Naive B cell (primary cell): Measurements from ENCODE around the gene IFITM1. TPM values are rescaled to one million over a fixed set of nuclear protein-coding genes. Genes with fewer than 3 reads are reported as not detected.
"Not testable (repeated sequence)": the region's sequence is repeated elsewhere in the genome, so short reads cannot be mapped to it uniquely, and the experiment has no call there.

ENCODE experiments used
- ATAC-seq, 2 donors: fragments of 150-1000 bp; cut with Tn5 transposase; 2 replicates each; pipeline ENCODE4 v1.10.0; 2021; ENCODE audit warnings: low read depth in 2 of 2, mild to moderate bottlenecking in 2 of 2, moderate library complexity in 2 of 2
- DNase-seq: peaks from one replicate; pipeline ENCODE4 v3.0.0; 2022
- H3K27ac Mint-ChIP-seq, 6 donors: one replicate each; pipeline ENCODE4 v1.8.0; 2020 to 2022; ENCODE audit warnings: mild to moderate bottlenecking in 6 of 6, mixed read lengths in 6 of 6, moderate library complexity in 5 of 6, inconsistent platforms in 2 of 6
- H3K27me3 Mint-ChIP-seq, 3 donors: one replicate each; pipeline ENCODE4 v1.8.0; 2021 to 2022; ENCODE audit warnings: mixed read lengths in 3 of 3, mild to moderate bottlenecking in 1 of 3
- H3K36me3 Mint-ChIP-seq, 2 donors: one replicate each; pipeline ENCODE4 v1.8.0; 2020 to 2022; ENCODE audit warnings: mixed read lengths in 2 of 2, inconsistent platforms in 1 of 2, mild to moderate bottlenecking in 1 of 2
- H3K4me1 Mint-ChIP-seq, 3 donors: one replicate each; pipeline ENCODE4 v1.8.0; 2020 to 2022; ENCODE audit warnings: mixed read lengths in 3 of 3, inconsistent platforms in 1 of 3, mild to moderate bottlenecking in 1 of 3, moderate library complexity in 1 of 3
- H3K4me3 Mint-ChIP-seq, 8 donors: one replicate each; pipeline ENCODE4 v1.8.0; 2020 to 2022; ENCODE audit warnings: mild to moderate bottlenecking in 8 of 8, mixed read lengths in 8 of 8, moderate library complexity in 8 of 8, inconsistent platforms in 2 of 8
- H3K9me3 Mint-ChIP-seq, 7 donors: one replicate each; pipeline ENCODE4 v1.8.0; 2020 to 2022; ENCODE audit warnings: mixed read lengths in 7 of 7, mild to moderate bottlenecking in 5 of 7, inconsistent platforms in 2 of 7, moderate library complexity in 1 of 7
- polyA plus RNA-seq, 6 donors: library from polyadenylated mRNA; unstranded; fragments of 300-500 nt; fragmentation: Illumina TruSeq; gene quantifications; one replicate each; pipeline ENCODE4 v1.2.3, GENCODE V29; 2021; ENCODE audit warnings: low read depth in 6 of 6

IFITM1 gene
- 100 to 1,000 TPM; 152 to 299 (median 164) TPM for polyA plus RNA-seq

DNA sequence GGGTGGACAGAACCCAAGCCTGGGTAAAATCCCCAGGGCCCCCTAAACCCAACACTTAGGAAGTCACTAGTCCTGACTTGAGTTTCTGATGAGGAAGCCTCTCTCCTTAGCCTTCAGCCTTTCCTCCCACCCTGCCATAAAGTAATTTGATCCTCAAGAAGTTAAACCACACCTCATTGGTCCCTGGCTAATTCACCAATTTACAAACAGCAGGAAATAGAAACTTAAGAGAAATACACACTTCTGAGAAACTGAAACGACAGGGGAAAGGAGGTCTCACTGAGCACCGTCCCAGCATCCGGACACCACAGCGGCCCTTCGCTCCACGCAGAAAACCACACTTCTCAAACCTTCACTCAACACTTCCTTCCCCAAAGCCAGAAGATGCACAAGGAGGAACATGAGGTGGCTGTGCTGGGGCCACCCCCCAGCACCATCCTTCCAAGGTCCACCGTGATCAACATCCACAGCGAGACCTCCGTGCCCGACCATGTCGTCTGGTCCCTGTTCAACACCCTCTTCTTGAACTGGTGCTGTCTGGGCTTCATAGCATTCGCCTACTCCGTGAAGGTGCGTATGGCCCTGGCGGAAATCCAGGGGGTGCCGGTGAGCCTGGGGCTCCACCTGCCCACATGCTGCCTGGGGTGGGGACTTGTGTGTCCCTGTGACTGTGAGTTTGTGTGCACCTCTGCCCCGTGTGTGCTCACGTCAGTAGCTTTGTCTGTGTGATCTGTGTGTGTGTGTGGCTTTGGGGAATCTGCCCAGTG lies at the start of gene IFITM1:
TSS of gene IFITM1 (plus strand) at position 254 of the 767 bp plus-strand sequence. CDS start at position 385, 131 bp downstream.
- peak within 1 kb of the TSS; percentile 88 to 96 (median 93) for H3K4me3 Mint-ChIP-seq
- H3K4me1 Mint-ChIP-seq, result peaks cover 30 to 65% (median 41%) of the 10 kb centered on the region in 3 donors
- H3K36me3 Mint-ChIP-seq, result no peaks in the 10 kb centered on the region
- ATAC-seq (peak; percentile 59 to 63), DNase-seq (peak; percentile 67)
- H3K27ac Mint-ChIP-seq, result peak within 1 kb of the TSS; percentile 86 to 98 (median 96)
- no peaks in the 10 kb centered on the region for H3K27me3 Mint-ChIP-seq
- H3K9me3 Mint-ChIP-seq, result no peaks in the 10 kb centered on the region

- no peaks in the 10 kb centered on the region for H3K27me3 Mint-ChIP-seq
- peaks cover 0 to 4% (median 0%) of the 10 kb centered on the region in 7 donors for H3K9me3 Mint-ChIP-seq
- no peaks in the 10 kb centered on the region for H3K36me3 Mint-ChIP-seq
- DNase-seq (peak; percentile 36), ATAC-seq (no peak)
- H3K4me1 Mint-ChIP-seq, result peaks cover 14 to 37% (median 37%) of the 10 kb centered on the region in 3 donors
- H3K4me3 Mint-ChIP-seq, result peak overlapping the region; percentile 75 to 89 (median 83)
- peak overlapping the region; percentile 56 to 98 (median 96) for H3K27ac Mint-ChIP-seq
Observed at GRCh38 chr11:266676-267439, 47.0 kb upstream of the IFITM1 start.

DNA sequence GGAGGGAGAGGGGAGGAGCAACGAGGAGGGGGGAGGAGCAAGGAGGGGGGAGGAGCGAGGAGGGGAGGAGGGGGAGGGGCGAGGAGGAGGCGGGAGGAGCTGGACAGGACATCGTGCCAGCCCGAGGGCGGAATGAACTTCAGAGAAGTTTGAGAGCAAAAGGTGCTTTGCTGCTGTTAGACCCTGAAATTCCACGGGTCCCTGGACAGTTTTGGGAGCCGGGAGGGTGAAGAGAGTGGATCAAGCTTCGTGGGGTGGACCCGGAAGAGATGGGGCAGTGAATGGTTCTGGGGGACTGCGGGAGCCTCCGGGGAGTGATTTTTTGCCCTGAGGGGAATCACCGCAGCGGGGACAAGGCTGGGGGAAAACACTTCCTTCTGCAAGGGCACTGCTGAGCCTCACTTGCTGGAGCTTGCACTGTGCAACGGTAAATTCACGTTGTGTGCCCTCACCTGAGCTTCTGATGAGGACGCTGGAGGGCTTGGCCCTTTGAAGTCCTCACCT lies 46.3 kb upstream of the IFITM1 start:
- Mint-ChIP-seq H3K27me3 (no peaks in the 10 kb centered on the region), H3K4me1 (peaks cover 14 to 38% (median 37%) of the 10 kb centered on the region in 3 donors), H3K4me3 (peak overlapping the region; percentile 81 to 97 (median 92)), H3K9me3 (peaks cover 0 to 2% (median 0%) of the 10 kb centered on the region in 7 donors), H3K27ac (peak overlapping the region; percentile 96 to 100 (median 98)), H3K36me3 (no peaks in the 10 kb centered on the region)
- DNase-seq (peak; percentile 72), ATAC-seq (peak; percentile 22 to 32)

DNA sequence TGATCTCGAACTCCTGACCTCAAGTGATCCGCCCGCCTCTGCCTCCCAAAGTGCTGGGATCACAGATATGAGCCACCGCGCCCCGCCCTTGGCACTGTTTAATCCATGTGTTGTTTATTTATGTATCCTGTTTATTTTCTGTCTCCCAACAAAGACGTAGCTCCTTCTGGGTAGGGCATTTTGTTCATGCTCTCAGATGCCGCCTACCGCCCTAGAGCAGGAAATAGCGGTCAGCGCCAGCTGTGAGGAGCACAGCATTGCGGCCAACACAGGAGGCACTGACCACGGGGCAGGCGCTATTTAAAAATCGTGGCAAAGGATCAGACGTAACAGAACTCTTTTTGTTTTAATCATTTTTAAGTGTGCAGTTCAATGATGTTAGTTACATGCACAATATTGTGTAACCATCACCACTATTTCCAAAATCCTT lies 45.1 kb upstream of the IFITM1 start:
- not testable (repeated sequence) for H3K36me3 Mint-ChIP-seq, DNase-seq, H3K9me3 Mint-ChIP-seq, H3K27me3 Mint-ChIP-seq
- Mint-ChIP-seq H3K4me1 (peaks cover 14 to 38% (median 37%) of the 10 kb centered on the region in 3 donors), H3K4me3 (peak overlapping the region; percentile 81 to 97 (median 92)), H3K27ac (peak overlapping the region; percentile 96 to 100 (median 98))
- ATAC-seq, result peak; percentile 14 to 21

DNA sequence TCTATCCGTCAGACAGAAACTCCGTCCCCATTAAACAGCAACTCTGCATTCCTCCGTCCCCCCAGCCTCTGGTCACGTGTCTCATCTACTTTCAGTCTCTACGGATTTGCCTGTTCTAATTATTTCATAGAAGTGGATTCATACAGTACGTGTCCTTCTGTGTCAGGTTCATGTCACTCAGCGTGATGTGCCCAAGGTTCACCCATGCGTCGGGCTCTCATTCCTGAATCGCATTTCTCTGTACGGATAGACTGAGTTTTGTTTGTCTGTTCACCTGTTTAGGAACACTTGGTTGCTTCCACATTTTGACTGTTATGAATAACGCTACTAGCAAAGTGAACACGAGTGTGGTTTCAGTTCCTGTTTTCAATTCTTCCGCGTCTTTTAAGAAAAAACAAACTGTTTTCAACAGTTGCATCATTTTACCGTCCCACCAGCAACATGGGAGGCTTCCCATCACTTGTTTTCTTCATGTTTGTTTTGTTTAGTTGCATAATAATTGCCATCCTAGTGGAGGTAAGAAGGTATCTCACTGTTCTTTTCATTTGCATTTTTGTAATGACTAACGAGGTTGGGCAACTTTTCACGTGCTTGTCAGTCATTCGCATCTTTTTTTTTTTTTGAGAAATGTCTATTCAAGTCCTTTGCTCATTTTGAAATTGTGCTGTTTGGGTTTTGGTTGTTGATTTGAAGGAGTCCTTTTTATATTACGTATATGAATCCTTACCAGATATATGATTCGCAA lies 44.5 kb upstream of the IFITM1 start:
- peaks cover 14 to 38% (median 37%) of the 10 kb centered on the region in 3 donors for H3K4me1 Mint-ChIP-seq
- peak overlapping the region; percentile 81 to 97 (median 92) for H3K4me3 Mint-ChIP-seq
- ATAC-seq, result peak; percentile 77 to 78
- no peaks in the 10 kb centered on the region for H3K36me3 Mint-ChIP-seq
- no peaks in the 10 kb centered on the region for H3K27me3 Mint-ChIP-seq
- H3K9me3 Mint-ChIP-seq, result peaks cover 0 to 2% (median 0%) of the 10 kb centered on the region in 7 donors
- peak; percentile 92 for DNase-seq
- peak overlapping the region; percentile 96 to 100 (median 98) for H3K27ac Mint-ChIP-seq

DNA sequence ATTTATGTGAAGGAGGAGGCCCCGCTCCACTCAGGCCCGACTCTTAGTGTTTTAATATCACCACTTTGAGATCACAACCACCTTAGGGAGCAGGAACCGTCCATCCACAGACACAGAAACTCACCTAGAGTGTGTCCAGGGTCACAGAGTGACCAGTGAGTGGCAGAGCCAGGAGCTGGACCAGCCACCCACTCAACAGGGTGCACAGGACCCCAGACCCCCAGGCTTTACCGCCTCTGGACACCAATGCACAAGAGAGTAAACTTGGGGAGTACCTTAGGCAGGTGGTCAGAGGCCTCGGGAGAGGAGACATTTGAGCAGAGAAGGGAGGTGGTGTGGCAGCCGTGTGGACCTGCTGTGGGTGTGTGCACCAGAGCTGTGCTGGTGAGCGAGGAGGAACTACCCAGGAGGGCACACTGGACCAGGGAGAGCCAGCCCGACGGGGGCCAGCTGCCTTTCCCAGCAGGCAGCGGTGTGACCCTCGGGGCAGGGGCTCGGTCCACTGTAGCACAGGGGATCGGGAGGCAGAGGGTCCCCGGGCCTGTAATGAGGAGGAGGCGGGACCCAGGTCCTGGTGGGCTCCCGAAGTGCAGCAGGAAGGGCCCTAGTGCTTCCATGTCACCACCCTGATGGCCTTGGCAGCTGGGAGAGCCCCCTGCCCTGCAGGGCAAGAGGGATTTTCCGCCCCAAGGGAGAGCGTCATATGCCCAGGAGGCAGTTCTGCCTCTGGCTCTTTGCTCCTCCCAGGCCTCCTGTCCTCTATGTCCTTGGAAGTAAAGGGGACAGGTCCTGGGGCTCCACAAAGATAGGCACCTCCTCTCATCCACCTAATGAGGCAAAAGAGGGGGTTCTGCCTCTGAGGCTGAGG lies 43.2 kb upstream of the IFITM1 start:
- no peaks in the 10 kb centered on the region for H3K27me3 Mint-ChIP-seq
- H3K9me3 Mint-ChIP-seq, result peaks cover 0 to 2% (median 0%) of the 10 kb centered on the region in 7 donors
- H3K4me1 Mint-ChIP-seq, result peaks cover 18 to 45% (median 42%) of the 10 kb centered on the region in 3 donors
- no peak for DNase-seq
- peak overlapping the region in 4 of 8 donors; percentile 34 to 94 (median 88) for H3K4me3 Mint-ChIP-seq
- H3K36me3 Mint-ChIP-seq, result no peaks in the 10 kb centered on the region
- peak overlapping the region in 5 of 6 donors; percentile 91 to 100 (median 97) for H3K27ac Mint-ChIP-seq
- ATAC-seq, result no peak

- Mint-ChIP-seq H3K4me3 (no peak overlapping the region), H3K27ac (peak overlapping the region in 1 of 6 donors; percentile 97), H3K36me3 (peaks cover 0 to under 1% of the 10 kb centered on the region in 2 donors), H3K9me3 (peaks cover 0 to 2% (median 0%) of the 10 kb centered on the region in 7 donors), H3K4me1 (peaks cover 18 to 45% (median 42%) of the 10 kb centered on the region in 3 donors), H3K27me3 (no peaks in the 10 kb centered on the region)
- ATAC-seq (no peak), DNase-seq (no peak)
Observed at GRCh38 chr11:271319-271715, 42.5 kb upstream of the IFITM1 start.

- no peak for DNase-seq
- peaks cover 0 to 3% (median 0%) of the 10 kb centered on the region in 7 donors for H3K9me3 Mint-ChIP-seq
- ATAC-seq, result no peak
- H3K27me3 Mint-ChIP-seq, result no peaks in the 10 kb centered on the region
- H3K4me3 Mint-ChIP-seq, result peak overlapping the region in 3 of 8 donors; percentile 12 to 41 (median 29)
- H3K27ac Mint-ChIP-seq, result peak overlapping the region in 1 of 6 donors; percentile 97
- H3K36me3 Mint-ChIP-seq, result peaks cover 0 to 5% of the 10 kb centered on the region in 2 donors
- peaks cover 18 to 43% (median 36%) of the 10 kb centered on the region in 3 donors for H3K4me1 Mint-ChIP-seq
Observed at GRCh38 chr11:272195-272930, 41.5 kb upstream of the IFITM1 start.

GRCh38 chr11:272931-273198 lies 41.0 kb upstream of the IFITM1 start:
- Mint-ChIP-seq H3K36me3 (peaks cover 0 to 5% of the 10 kb centered on the region in 2 donors), H3K27me3 (no peaks in the 10 kb centered on the region), H3K4me3 (no peak overlapping the region), H3K4me1 (peaks cover 22 to 40% (median 31%) of the 10 kb centered on the region in 3 donors), H3K9me3 (peaks cover 0 to 3% (median 0%) of the 10 kb centered on the region in 7 donors), H3K27ac (peak overlapping the region in 2 of 6 donors; percentile 61 to 97)
- ATAC-seq, result no peak
- no peak for DNase-seq

GRCh38 chr11:276219-276618 lies 37.6 kb upstream of the IFITM1 start:
- Mint-ChIP-seq H3K4me1 (peaks cover 25 to 26% (median 25%) of the 10 kb centered on the region in 3 donors), H3K27ac (no peak overlapping the region), H3K9me3 (peaks cover 0 to 3% (median 0%) of the 10 kb centered on the region in 7 donors), H3K36me3 (peaks cover 0 to 5% of the 10 kb centered on the region in 2 donors), H3K4me3 (peak overlapping the region in 1 of 8 donors; percentile 20), H3K27me3 (peaks cover 0 to 12% (median 0%) of the 10 kb centered on the region in 3 donors)
- ATAC-seq (no peak), DNase-seq (no peak)
